Stimulated activated CD8-positive, alpha-beta memory T cell treated with anti-CD3 and anti-CD28 coated beads, Interleukin-7, amount 100 ng/mL, for 48 hours (primary cell): ENCODE measurements around the gene SOHLH1.

ENCODE experiments used
- DNase-seq, 2 donors: peaks; one replicate each; pipeline ENCODE4 v3.0.0-alpha.2; 2020; ENCODE audit warnings: low read depth in 1 of 2; ENCODE audit errors: extremely low read depth in 1 of 2

Gene SOHLH1

DNA sequence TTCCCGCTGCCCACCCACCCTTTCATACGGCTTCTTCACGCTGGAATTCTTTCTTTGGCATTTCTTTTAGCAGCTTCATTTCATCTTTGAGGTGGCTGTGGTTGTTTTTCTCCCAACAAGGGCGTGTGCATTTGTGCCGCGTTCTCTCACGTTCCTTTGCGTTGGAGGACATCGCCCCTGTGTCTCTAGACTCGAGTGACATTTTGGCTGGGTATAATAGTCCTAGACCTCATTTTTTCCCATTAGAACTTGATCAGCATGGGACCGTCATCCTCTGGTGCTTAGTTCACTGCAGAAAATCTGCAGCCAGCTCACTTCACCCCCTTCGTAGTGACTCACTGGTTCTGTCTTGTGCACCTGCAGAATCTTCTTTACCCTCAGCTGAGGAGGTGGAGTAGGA, 32.2 kb upstream of the SOHLH1 start:
- DNase-seq: no peak

GRCh38 chr9:135729480-135729879, 30.2 kb upstream of the SOHLH1 start:
- no peak for DNase-seq

DNA sequence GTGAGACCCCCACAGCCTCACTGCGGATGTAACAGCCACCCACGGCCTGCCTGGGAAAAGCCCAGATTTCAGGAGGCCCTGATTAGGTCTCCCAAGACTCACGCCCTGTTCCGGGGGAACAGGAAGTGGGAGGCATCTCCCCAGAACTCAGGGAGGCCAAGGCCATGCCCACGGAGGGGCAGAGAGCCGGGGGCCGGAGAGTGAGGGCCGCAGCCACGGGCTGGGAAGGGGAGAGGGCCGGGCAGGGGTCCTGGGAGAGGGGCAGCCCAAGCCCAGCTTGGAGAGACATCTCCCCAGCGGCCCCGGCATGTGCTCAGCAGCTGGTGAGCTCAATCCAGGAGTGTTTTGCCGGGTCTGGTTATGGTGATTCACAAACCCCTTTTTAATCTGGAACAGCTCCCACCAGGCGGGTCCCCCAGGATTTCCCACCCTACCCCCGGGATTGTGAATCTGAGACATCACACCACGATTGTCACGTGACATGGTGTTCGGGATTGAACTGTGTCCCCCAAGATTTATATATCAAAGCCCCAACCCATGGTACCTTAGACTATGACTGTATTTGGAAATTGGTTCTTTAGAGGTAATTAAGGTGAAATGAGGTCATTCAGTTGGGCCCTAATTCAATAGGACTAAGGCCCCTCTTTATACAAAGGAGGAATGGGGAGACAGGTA, 29.3 kb upstream of the SOHLH1 start:
- DNase-seq: no peak

- DNase-seq: no peak
These were observed 28.1 kb upstream of the SOHLH1 start for GRCh38 chr9:135727257-135727875.

- DNase-seq: no peak
These were observed 27.0 kb upstream of the SOHLH1 start for GRCh38 chr9:135726138-135726853.

- no peak for DNase-seq
These were observed 25.0 kb upstream of the SOHLH1 start for GRCh38 chr9:135724186-135724787.

- DNase-seq: no peak
These were observed 23.1 kb upstream of the SOHLH1 start for GRCh38 chr9:135722365-135722764.

GRCh38 chr9:135719472-135719871, 20.2 kb upstream of the SOHLH1 start:
- DNase-seq: no peak

GRCh38 chr9:135718616-135719015, 19.3 kb upstream of the SOHLH1 start:
- DNase-seq: peak in 1 of 2 donors; percentile 11

- no peak for DNase-seq
These were observed 18.1 kb upstream of the SOHLH1 start for GRCh38 chr9:135717410-135717809.

- DNase-seq: no peak
These were observed 16.8 kb upstream of the SOHLH1 start for GRCh38 chr9:135716045-135716444.

DNA sequence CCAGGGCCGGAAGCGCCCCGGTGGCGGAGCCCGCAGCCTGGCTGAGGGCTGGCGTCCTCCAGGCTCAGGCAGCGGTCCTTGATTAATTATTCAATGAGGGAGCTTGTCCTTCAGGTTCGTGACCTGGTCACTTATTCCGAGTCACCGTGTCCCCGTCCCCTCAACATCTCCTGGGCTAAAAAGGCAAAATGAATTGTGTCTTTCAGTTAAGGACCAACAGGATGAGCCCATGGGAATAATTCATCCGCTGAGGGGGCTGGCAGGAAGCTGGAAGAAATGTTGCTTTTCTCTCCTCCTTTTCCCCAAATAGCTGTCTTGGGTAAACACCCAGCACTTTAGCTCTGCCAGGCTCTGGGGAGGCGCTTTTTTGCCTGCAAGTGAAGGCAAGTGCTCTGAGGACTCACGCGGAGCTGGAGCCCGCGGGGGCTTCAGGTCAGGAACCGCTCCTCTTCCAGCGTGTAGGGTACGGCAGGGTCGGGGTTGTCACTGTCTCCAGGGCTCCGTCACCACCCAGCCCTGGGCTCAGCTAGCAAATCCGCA, 15.8 kb upstream of the SOHLH1 start:
- no peak for DNase-seq

- DNase-seq: no peak
These were observed 15.2 kb upstream of the SOHLH1 start for GRCh38 chr9:135714242-135715055.

DNA sequence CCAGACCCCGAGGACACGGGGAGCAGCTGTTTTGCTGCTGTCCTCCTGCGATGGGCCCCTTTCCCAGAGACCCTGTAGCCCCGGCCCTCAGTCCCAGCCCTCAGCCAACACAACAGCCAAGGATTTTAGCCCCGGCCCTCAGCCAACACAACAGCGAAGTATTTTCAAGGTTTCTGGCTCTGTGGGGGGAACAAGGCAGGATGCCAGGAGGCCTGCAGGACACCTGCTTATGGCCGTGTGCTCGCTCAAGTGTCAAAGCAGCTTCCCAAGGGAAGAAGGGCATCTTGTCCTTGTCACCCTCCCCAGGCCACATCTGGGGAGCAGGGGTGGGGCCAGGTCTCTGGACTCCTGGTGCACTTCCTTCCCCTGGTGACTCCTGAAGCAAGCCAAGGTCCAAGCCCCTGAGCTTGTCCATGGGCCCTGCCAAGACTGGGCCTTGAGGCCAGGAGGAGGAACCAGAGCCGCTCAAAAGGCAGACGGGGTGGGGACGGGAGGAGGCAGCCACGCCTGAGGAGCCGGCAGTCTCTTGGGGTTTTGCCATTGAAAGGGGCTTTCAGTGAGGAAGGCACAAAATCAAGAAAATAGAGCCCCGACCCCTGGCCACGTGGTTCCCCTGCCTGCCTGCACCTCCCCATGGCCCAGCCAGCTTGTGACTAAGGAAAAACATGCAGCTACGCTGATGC, 13.5 kb upstream of the SOHLH1 start:
- DNase-seq: no peak

- DNase-seq: no peak
These were observed 12.6 kb upstream of the SOHLH1 start for GRCh38 chr9:135711881-135712280.

DNA sequence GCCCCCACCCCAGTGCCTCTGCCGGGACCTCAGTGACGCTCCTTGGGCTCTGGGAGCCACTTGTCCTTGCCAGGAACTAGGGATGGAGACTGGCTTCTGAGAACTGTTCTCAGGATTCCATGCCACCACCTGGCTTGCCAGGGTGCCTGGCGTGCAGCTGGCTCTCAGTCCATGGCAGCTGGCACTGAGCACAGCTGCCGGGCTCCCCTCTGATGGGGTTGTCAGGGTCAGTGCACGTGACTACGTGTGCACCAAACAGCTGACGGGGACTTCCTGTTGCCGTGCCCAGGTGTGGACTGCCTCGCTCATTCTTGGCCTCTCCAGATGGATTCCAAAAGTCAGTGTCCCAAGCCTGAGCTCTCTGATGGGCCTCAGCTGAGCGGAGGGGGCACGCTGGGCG, 12.1 kb upstream of the SOHLH1 start:
- no peak for DNase-seq

DNA sequence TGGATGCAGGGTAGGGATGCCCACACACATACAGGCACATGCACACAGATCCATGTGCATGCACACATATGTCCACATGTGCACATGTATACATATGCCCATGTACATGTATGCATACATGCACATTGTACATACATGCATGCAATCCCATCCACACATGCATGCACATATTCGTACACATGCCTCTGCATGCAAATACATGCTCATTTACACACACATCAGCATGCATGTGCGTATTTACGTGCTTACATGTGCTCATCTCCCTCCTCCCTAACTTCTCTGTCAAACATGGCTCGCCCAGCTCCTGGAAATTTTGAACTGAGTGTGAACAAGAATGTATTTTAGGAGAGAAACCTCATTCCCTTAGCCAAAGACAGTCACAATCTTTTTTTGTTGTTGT, 8.9 kb upstream of the SOHLH1 start:
- DNase-seq: no peak

DNA sequence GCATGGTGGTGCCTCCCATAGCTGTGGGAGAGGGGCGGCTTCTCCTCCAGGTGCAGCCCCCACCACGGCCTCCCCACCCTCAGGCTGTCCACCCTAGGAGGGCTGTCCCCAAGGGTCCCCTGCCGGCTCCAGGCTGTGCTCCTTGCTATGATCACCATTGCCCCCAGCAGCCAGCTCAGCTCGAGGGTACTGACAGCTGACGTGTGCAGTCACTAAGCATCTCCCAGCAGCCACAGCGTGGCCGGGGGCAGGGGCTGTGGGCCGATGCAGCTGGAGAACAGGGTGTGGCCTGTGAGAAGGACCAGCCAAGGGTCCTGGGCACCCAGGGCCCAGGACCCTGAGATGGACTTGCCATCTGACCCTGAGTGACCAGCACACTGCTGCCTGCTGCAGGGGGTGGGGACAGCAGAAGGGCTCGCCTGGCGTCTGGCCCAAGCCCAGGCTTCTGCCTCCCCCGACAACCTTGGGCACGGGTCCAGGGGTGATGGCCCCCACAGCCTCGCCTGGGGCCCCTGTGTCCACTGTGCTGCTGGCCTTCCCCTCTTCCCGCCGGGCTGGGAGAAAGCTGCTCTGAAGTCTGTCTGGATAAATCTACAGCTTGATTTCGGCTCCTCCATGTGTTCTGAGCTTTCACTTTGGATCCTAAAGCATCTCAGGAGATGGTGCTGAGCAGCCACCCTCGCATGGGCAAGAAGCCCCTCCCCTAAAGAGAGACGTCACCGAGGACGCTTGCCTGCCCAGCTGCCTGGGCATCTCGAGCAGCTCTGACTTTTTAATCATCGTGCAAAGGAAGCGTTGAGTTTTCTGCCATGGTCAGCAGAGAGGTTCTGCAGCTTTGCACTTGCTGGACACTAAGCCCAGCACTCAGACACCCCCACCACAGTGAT, 8.2 kb upstream of the SOHLH1 start:
- no peak for DNase-seq

DNA sequence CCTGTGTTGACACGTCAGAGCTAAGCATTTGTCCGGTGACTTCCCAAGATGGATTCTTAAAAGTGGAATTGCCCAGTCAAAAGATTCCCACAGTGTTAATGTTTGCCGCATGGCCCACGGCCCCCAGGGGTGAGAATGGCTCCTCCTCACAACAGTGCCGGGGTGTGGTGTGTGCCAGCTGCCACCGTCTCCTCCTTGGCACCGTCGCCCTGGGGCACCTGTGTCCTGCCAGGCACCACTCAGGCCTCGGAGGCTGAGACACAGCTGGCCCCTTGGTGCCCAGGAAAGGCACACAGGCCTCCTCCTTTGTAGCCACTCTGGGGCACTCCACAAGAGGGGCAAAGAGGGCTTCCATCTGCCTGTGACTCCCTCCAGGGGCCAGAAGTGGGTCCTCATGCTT, 7.0 kb upstream of the SOHLH1 start:
- DNase-seq: no peak
